Neural progenitor cell (in vitro differentiated cells): ENCODE measurements around the gene PLEKHG4B. TPM values are rescaled to one million over a fixed set of nuclear protein-coding genes. Genes with fewer than 3 reads are reported as not detected.

Experiments
- DNase-seq: peaks from one replicate; pipeline ENCODE4 v3.0.0-alpha.2; 2016; ENCODE audit warnings: low spot score
- H2AFZ ChIP-seq: fragments of 200-600 bp; sonication (generic); replicated peaks from 2 replicates; pipeline ENCODE4 v1.6.1; 2016; ENCODE audit warnings: antibody characterized with exemption
- H3F3A ChIP-seq: fragments of 200-600 bp; sonication (generic); 2 replicates; pipeline ENCODE4 v1.6.1; 2016; ENCODE audit warnings: antibody characterized with exemption, low read depth
- H3K27ac ChIP-seq: fragments of 200-600 bp; sonication (generic); 2 replicates; pipeline ENCODE4 v1.5.1; 2016; ENCODE audit warnings: mild to moderate bottlenecking
- H3K27me3 ChIP-seq: fragments of 200-600 bp; sonication (generic); 2 replicates; pipeline ENCODE4 v1.6.1; 2016; ENCODE audit warnings: mild to moderate bottlenecking, moderate library complexity
- H3K36me3 ChIP-seq: fragments of 200-600 bp; sonication (generic); 2 replicates; pipeline ENCODE4 v1.5.1; 2016
- H3K4me1 ChIP-seq: fragments of 200-600 bp; sonication (generic); 2 replicates; pipeline ENCODE4 v1.6.1; 2016; ENCODE audit warnings: mixed run types
- H3K4me2 ChIP-seq: fragments of 200-600 bp; sonication (generic); 2 replicates; pipeline ENCODE4 v1.6.1; 2016
- H3K4me3 ChIP-seq: fragments of 200-600 bp; sonication (generic); 2 replicates; pipeline ENCODE4 v1.5.1; 2016
- H3K79me2 ChIP-seq: fragments of 200-600 bp; sonication (generic); 2 replicates; pipeline ENCODE4 v1.6.1; 2016; ENCODE audit warnings: low read depth
- H3K9ac ChIP-seq: fragments of 200-600 bp; sonication (generic); 2 replicates; pipeline ENCODE4 v1.6.1; 2016
- H3K9me3 ChIP-seq: fragments of 200-600 bp; sonication (generic); 2 replicates; pipeline ENCODE4 v1.5.1; 2016; ENCODE audit warnings: low read depth
- H4K20me1 ChIP-seq: fragments of 200-600 bp; sonication (generic); 2 replicates; pipeline ENCODE4 v1.6.1; 2016; ENCODE audit warnings: low read depth
- H3K27ac Mint-ChIP-seq: 3 replicates; pipeline ENCODE4 v1.8.0; 2021; ENCODE audit warnings: mixed read lengths
- H3K27me3 Mint-ChIP-seq: 2 replicates; pipeline ENCODE4 v1.8.0; 2022; ENCODE audit warnings: low read depth, mild to moderate bottlenecking, inconsistent platforms, moderate library complexity, mixed read lengths; ENCODE audit not compliant: insufficient read depth
- H3K36me3 Mint-ChIP-seq: 3 replicates; pipeline ENCODE4 v1.8.0; 2021; ENCODE audit warnings: mixed read lengths
- H3K4me1 Mint-ChIP-seq: 3 replicates; pipeline ENCODE4 v1.8.0; 2021; ENCODE audit warnings: mixed read lengths
- H3K4me3 Mint-ChIP-seq: 3 replicates; pipeline ENCODE4 v1.8.0; 2021; ENCODE audit warnings: mild to moderate bottlenecking, moderate library complexity, mixed read lengths
- H3K9me3 Mint-ChIP-seq: 3 replicates; pipeline ENCODE4 v1.8.0; 2020; ENCODE audit warnings: mixed read lengths
- CTCF ChIP-seq: fragments of 200-600 bp; sonication (generic); IDR thresholded peaks from 2 replicates; pipeline ENCODE4 v1.5.1; 2017; ENCODE audit warnings: antibody characterized with exemption, mild to moderate bottlenecking
- EZH2 ChIP-seq: fragments of 200-600 bp; sonication (generic); IDR thresholded peaks from 2 replicates; pipeline ENCODE4 v1.6.1; 2017; ENCODE audit warnings: antibody characterized with exemption, mild to moderate bottlenecking, moderate library complexity
- EZH2phosphoT487 ChIP-seq: fragments of 200-600 bp; sonication (generic); IDR thresholded peaks from 2 replicates; pipeline ENCODE4 v1.6.1; 2017; ENCODE audit warnings: antibody characterized with exemption
- total RNA-seq: library from RNA; depleted of rRNA; stranded (reverse); fragments of >200 nt; gene quantifications from 2 replicates; pipeline ENCODE4 v1.2.3, GENCODE V29; 2015; ENCODE audit warnings: low replicate concordance

The PLEKHG4B gene
- total RNA-seq, 1 donor from 2014 or later, result 28.8 TPM

GRCh38 chr5:139579-140442 is 47.8 kb downstream of the PLEKHG4B start:
- H2AFZ ChIP-seq, result no peak overlapping the region
- no peak for TF ChIP-seq EZH2phosphoT487
- no peak for TF ChIP-seq EZH2
- TF ChIP-seq CTCF, result no peak
- no peak overlapping the region for H3K4me3 ChIP-seq
- no peaks in the 10 kb centered on the region for H3K9me3 ChIP-seq
- no peak for DNase-seq
- Mint-ChIP-seq H3K4me3 (no peak overlapping the region), H3K36me3 (peaks cover 25% of the 10 kb centered on the region), H3K9me3 (no peaks in the 10 kb centered on the region), H3K4me1 (no peaks in the 10 kb centered on the region), H3K27me3 (no peaks in the 10 kb centered on the region), H3K27ac (no peak overlapping the region)
- H4K20me1 ChIP-seq, result peaks cover 31% of the 10 kb centered on the region
- no peak overlapping the region for H3K4me2 ChIP-seq
- peaks cover 8% of the 10 kb centered on the region for H3K36me3 ChIP-seq
- no peak overlapping the region for H3K9ac ChIP-seq
- H3K27me3 ChIP-seq, result no peaks in the 10 kb centered on the region
- peak overlapping the region; percentile 46 for H3K27ac ChIP-seq
- H3F3A ChIP-seq, result peaks cover 3% of the 10 kb centered on the region
- no peaks in the 10 kb centered on the region for H3K4me1 ChIP-seq
- H3K79me2 ChIP-seq, result peaks cover 28% of the 10 kb centered on the region

DNA sequence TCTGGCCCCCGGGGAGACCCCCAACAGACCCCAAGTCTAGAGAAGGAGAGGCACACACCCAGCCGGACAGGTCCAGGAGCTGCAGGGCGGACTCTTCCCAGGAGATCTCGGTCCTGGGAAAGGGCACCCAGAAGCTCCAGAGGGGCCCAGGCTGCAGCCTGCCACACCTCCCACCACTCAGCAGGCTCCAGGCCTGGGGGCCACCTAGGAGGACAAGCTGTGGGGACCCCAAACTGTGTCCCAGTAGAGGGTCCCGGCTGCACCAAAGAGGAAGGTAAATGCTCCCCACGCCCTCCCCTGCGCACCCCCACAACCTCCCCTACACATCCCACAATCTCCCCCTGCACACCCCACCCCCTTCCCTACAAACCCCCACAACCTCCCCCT is 48.5 kb downstream of the PLEKHG4B start:
- Histone ChIP-seq H2AFZ (no peak overlapping the region), H4K20me1 (peaks cover 31% of the 10 kb centered on the region), H3K9ac (no peak overlapping the region), H3K79me2 (peaks cover 23% of the 10 kb centered on the region), H3F3A (peaks cover 3% of the 10 kb centered on the region), H3K27me3 (no peaks in the 10 kb centered on the region), H3K4me1 (no peaks in the 10 kb centered on the region), H3K9me3 (no peaks in the 10 kb centered on the region), H3K4me2 (no peak overlapping the region), H3K36me3 (peaks cover 8% of the 10 kb centered on the region), H3K27ac (peak overlapping the region; percentile 46), H3K4me3 (no peak overlapping the region)
- Mint-ChIP-seq H3K27ac (no peak overlapping the region), H3K27me3 (no peaks in the 10 kb centered on the region), H3K36me3 (peaks cover 23% of the 10 kb centered on the region), H3K9me3 (no peaks in the 10 kb centered on the region), H3K4me3 (no peak overlapping the region), H3K4me1 (no peaks in the 10 kb centered on the region)
- no peak for DNase-seq
- no peak for TF ChIP-seq EZH2phosphoT487
- TF ChIP-seq EZH2, result no peak
- TF ChIP-seq CTCF, result no peak

DNA sequence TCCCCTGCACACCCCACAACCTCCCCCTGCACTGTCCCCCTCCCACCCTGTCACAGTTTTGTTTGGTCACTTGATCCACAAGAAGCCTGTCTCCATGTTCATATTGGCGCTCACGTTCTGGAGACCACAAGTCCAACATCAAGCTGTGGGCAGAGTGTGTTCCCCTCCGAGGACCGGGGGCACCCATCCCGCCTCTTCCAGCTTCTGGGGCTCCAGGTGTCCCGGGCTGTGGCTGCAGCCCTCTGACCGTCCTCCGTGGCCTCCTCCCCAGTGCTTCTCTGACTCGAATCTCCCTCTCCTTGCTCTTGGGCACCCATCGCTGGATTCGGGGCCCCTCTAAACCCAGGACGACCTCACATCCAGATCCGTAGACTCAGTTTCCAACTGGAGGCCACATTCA is 49.2 kb downstream of the PLEKHG4B start:
- H3K36me3 ChIP-seq, result peaks cover 8% of the 10 kb centered on the region
- no peak for DNase-seq
- H2AFZ ChIP-seq, result no peak overlapping the region
- H3K4me1 ChIP-seq, result no peaks in the 10 kb centered on the region
- H3K9me3 ChIP-seq, result no peaks in the 10 kb centered on the region
- H3K4me2 ChIP-seq, result no peak overlapping the region
- Mint-ChIP-seq H3K27me3 (no peaks in the 10 kb centered on the region), H3K4me1 (no peaks in the 10 kb centered on the region), H3K4me3 (no peak overlapping the region), H3K9me3 (peaks cover under 1% of the 10 kb centered on the region), H3K36me3 (peaks cover 24% of the 10 kb centered on the region), H3K27ac (peak overlapping the region; percentile 69)
- H3K27me3 ChIP-seq, result no peaks in the 10 kb centered on the region
- H3F3A ChIP-seq, result peaks cover 3% of the 10 kb centered on the region
- peaks cover 16% of the 10 kb centered on the region for H3K79me2 ChIP-seq
- TF ChIP-seq EZH2 (no peak), CTCF (no peak), EZH2phosphoT487 (no peak)
- peaks cover 31% of the 10 kb centered on the region for H4K20me1 ChIP-seq
- H3K9ac ChIP-seq, result no peak overlapping the region
- H3K4me3 ChIP-seq, result no peak overlapping the region
- H3K27ac ChIP-seq, result peak overlapping the region; percentile 29
